K562 (cell line): ENCODE measurements around the gene CUEDC2. TPM values are rescaled to one million over a fixed set of nuclear protein-coding genes. Genes with fewer than 3 reads are reported as not detected.

Source experiments
- NFIC ChIP-seq: fragments of 450-650 bp; IDR thresholded peaks from 2 replicates; pipeline ENCODE4 v1.6.1; 2017; ENCODE audit warnings: mild to moderate bottlenecking, inconsistent platforms
- NR2C2 ChIP-seq, 2 experiments: fragments of 200-800 bp in 1 of 2; sonication (Bioruptor generic) in 1 of 2; sonication (generic) in 1 of 2; formaldehyde crosslinking in 1 of 2; IDR thresholded peaks; 2 replicates each; pipeline versions ENCODE4 v1.6.1 to v1.8.0; 2016 to 2022; ENCODE audit warnings: mild to moderate bottlenecking in 1 of 2, missing compliant biosample characterization in 1 of 2, missing genetic modification characterization in 1 of 2, missing genetic modification reagents in 1 of 2
- POLR2AphosphoS2 ChIP-seq: IDR thresholded peaks from 2 replicates; pipeline ENCODE4 v1.6.1; 2012; ENCODE audit warnings: low read length, improper control_type of control experiment
- POU5F1 ChIP-seq: fragments of 150-350 bp; IDR thresholded peaks from 2 replicates; pipeline ENCODE4 v1.6.1; 2014; ENCODE audit warnings: borderline replicate concordance, low read length, low read depth, mild to moderate bottlenecking; ENCODE audit not compliant: partially characterized antibody
- SREBF1 ChIP-seq: fragments of 150-350 bp; IDR thresholded peaks from 2 replicates; pipeline ENCODE4 v1.6.1; 2014; ENCODE audit warnings: antibody characterized with exemption, low read depth, low read length, borderline replicate concordance
- XRCC5 ChIP-seq: fragments of 200-400 bp; formaldehyde crosslinking; IDR thresholded peaks from 2 replicates; pipeline ENCODE4 v1.6.1; 2017; ENCODE audit warnings: low read depth, mild to moderate bottlenecking, low read length
- polyA plus RNA-seq, 8 experiments: library from polyadenylated mRNA; depleted of rRNA in 4 of 8; stranded (reverse) in 5 of 8; unstranded in 3 of 8; fragments of >200 nt; fragmentation: Nextera tagmentation in 2 of 8; fragmentation: Illumina TruSeq in 1 of 8; extraction: Ambion mirVana in 2 of 8; extraction: Trizol in 1 of 8; gene quantifications; 2 replicates each; pipeline versions ENCODE4 v1.2.1 to v1.2.3, GENCODE V29; 2011 to 2014; ENCODE audit warnings: inconsistent platforms in 1 of 8, missing spikeins in 1 of 8
- total RNA-seq, 7 experiments: library from RNA; depleted of rRNA in 6 of 7; stranded (reverse); fragments of >200 nt in 6 of 7; fragmentation: Illumina TruSeq in 2 of 7; extraction: Trizol in 2 of 7; gene quantifications; 2 replicates each; pipeline versions ENCODE4 v1.2.1 to v1.2.3, GENCODE V29; 2011 to 2021; ENCODE audit warnings: low replicate concordance in 1 of 7
- TF ChIP-seq, protein P1 (sequence below): fragments of 450-650 bp; IDR thresholded peaks from 2 replicates; pipeline ENCODE4 v1.6.1; 2017; ENCODE audit warnings: antibody characterized with exemption, mild to moderate bottlenecking

The CUEDC2 gene
- total and polyA plus RNA-seq, 9 of the 15 experiments (the other 6 are each of a cell fraction or from before 2014, with no cell fraction given): 8.5 to 48.9 (median 27.4) TPM

- TF ChIP-seq POU5F1: no peak
- TF ChIP-seq NR2C2 (CRISPR knock-in tag; IDR thresholded peaks at IDR 0.05): no peak
- 0 out of 2 replicates have a peak, but pooled peaks have one; percentile 1 for TF ChIP-seq NR2C2 (tag; IDR thresholded peaks at IDR 0.05)
- no peak for TF ChIP-seq NFIC
- TF ChIP-seq, protein P1, sequence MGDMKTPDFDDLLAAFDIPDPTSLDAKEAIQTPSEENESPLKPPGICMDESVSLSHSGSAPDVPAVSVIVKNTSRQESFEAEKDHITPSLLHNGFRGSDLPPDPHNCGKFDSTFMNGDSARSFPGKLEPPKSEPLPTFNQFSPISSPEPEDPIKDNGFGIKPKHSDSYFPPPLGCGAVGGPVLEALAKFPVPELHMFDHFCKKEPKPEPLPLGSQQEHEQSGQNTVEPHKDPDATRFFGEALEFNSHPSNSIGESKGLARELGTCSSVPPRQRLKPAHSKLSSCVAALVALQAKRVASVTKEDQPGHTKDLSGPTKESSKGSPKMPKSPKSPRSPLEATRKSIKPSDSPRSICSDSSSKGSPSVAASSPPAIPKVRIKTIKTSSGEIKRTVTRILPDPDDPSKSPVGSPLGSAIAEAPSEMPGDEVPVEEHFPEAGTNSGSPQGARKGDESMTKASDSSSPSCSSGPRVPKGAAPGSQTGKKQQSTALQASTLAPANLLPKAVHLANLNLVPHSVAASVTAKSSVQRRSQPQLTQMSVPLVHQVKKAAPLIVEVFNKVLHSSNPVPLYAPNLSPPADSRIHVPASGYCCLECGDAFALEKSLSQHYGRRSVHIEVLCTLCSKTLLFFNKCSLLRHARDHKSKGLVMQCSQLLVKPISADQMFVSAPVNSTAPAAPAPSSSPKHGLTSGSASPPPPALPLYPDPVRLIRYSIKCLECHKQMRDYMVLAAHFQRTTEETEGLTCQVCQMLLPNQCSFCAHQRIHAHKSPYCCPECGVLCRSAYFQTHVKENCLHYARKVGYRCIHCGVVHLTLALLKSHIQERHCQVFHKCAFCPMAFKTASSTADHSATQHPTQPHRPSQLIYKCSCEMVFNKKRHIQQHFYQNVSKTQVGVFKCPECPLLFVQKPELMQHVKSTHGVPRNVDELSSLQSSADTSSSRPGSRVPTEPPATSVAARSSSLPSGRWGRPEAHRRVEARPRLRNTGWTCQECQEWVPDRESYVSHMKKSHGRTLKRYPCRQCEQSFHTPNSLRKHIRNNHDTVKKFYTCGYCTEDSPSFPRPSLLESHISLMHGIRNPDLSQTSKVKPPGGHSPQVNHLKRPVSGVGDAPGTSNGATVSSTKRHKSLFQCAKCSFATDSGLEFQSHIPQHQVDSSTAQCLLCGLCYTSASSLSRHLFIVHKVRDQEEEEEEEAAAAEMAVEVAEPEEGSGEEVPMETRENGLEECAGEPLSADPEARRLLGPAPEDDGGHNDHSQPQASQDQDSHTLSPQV: peak; percentile 67; the same call in 1 of the 2 replicates
- TF ChIP-seq POLR2AphosphoS2: 0 out of 2 replicates have a peak, but pooled peaks have one; percentile 25
- TF ChIP-seq XRCC5: no peak
- TF ChIP-seq SREBF1: peak; percentile 75; the same call in 1 of the 2 replicates
These were observed 17.1 kb upstream of the CUEDC2 start (continued) for GRCh38 chr10:102449321-102450123.
